CD4-positive, alpha-beta T cell treated with Interleukin-4 for 4 hours (primary cell): Measurements from ENCODE around the gene GATAD2A.
"Not testable (repeated sequence)": the region's sequence is repeated elsewhere in the genome, so short reads cannot be mapped to it uniquely, and the experiment has no call there.

Experiments used
- DNase-seq: peaks from one replicate; pipeline ENCODE4 v3.0.0-alpha.2; 2020

The GATAD2A gene

DNA sequence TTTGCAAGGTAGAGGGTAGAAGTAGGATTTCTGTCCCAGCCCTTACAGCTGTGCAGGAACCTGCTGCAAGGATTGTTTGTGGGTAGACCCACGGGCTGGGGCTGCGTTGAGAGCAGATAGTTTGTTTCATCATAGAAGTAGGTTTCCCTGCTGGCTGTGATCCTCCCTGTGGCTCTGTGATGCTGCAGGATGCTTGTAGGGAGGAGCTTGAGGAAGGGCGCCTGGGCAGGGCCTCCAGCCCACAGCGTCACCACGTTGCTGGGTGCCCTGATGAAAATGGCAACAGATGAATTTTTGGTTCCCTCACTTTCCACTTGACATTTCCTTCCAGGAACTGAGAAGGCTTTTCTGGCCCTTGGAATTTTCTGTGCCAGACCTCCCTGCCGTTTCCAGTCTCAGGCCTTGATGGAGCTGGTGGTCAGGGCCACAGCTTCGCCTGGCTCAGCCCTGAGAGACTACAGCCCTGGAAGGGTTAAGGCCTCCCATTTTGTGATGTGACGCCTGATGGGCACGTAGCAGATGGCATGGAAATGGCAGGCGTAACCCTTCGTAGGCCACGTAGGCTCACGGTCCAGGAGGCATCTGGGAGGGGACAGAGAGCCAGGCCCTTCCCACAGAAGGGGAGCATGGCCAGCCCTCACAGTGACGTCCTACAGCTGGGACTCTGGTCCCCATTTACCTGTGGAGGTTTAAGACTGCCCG lies 42.2 kb downstream of the GATAD2A start:
- peak; percentile 34 for DNase-seq

DNA sequence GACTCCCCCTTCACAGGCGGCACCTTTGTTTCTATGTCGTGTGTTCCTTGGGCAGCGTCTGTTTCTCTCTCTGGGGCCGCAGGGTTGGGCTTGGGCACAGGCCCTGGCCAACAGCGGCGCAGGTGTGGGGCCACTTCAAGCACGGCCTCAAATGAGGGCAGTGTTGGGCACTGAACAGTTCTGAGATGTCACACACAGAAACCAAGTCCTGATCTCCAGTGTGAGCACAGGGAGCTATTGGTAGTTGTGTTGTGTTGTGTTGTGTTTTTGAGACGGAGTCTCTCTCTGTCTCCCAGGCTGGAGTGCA lies 42.7 kb downstream of the GATAD2A start:
- no peak for DNase-seq

DNA sequence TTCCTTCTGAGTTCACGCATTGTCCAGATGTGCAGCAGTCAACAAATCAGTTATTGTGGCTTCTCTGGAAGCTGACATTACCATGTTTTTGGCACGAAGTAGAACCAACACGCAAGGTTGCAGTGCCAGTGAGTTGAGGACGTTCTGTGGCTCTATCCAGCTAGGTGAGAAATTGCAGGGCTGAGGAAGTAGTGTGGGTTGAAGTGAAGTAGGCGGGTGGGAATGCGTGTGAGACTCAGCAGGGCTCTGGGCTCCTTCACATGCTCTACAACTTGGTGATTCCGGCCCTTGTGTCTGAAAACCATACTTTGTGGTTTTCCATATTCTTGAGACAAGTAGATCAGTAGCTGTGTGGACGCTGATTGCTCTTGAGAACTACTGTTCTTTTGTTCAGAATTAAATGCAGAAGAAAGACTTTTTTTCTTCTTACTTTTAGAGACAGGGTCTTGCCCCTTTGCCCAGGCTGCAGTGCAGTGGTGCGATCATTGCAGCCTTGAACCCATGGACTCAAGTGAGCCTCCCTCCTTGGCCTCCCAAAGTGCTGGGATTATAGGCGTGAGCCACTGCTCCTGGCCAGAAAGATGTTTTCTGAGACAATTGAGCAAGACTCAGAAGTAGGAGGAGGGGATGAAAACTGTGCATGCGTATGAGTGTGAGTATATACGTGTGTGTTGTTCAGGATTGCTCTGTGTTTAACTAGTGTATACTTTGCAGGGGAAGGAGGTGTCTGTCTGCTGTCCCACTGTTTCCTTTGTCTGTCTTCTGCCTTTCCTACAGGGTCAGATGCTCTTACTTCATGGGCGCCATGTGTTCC lies 46.2 kb downstream of the GATAD2A start:
- peak; percentile 37 for DNase-seq

DNA sequence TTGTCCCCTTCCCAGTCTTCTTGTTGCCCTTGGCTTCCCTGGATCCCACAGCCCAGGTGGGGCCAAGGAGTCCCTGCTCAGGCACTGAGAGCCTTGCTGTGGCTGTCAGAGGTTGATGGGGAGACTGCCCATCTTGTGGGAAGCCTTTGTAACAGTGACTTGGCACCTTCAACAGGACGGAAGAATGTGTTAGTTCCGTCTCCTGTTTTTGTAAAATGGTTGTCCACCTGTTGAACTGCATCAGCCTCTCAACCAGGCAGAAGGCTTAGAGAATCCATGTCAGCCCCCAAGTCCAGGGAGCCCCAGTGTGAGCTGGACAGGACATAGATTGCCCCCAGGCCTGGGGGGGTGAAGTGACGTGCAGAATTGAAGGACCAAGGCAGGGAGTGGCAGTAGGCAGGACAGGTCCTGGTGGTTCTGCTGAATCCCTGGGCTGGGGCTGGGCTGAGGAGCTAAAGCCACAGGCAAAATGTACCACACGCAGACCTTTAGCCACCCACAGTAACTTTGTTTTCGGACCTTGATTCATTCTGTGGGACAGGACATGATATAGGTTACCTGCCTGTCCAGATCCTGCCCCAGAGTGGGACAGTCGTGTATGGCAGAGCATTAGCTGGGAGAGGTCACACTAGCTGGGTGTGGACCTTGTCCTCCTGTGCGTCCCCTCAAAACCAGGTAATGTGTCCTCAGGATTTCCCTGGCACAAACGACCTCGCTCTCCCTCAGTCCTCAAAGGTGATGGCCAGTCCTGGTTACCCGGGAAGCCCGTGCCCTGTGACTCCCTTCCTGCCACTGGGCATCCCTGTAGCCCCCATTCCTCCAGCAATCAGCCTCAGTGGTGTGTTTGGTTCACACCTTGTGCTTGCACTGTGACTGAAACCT lies 47.0 kb downstream of the GATAD2A start:
- no peak for DNase-seq

DNA sequence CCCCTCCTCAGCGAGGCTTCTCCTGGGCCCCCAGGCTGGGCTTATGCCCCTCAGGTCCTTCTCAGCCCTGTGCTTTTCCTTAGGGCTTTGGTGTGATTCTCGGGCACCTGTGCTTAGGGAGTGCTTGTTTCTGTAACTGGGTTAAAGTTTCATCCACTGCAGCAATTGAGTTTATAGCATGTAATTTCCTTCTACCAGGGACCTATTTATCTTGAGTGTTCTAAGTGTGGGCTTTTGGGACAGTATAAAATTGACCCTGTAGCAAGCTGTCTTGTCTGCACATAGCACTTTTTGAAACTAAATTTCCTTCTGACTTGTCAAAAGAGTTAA lies 47.6 kb downstream of the GATAD2A start:
- DNase-seq, result no peak

DNA sequence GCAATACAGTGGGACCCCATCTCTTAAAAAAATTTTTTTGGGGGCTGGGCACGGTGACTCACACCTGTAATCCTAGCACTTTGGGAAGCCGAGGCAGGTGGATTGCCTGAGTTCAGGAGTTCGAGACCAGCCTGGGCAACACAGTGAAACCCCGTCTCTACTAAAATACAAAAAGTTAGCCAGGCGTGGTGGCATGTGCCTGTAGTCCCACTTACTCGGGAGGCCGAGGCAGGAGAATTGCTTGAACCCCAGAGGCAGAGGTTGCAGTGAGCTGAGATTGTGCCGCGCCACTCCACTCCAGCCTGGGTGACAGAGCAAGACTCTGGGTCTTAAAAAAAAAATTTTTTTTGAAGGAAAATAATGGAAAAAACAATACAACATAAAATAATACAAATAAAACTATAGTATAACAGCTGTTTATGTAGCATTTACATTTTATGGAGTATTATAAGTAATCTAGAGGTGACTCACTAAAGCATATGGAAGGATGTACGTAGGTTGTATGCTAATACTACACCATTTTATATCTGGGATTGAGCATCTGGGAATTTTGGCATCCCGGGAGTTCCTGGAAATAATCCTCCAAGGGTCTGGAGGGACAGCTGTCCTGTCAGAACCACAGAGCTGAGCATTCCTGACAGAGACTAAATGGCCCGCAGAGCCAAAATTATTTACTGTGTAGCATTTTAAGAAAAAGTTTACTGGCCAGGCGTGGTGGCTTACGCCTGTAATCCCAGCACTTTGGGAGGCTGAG lies 49.9 kb downstream of the GATAD2A start:
- not testable (repeated sequence) for DNase-seq

DNA sequence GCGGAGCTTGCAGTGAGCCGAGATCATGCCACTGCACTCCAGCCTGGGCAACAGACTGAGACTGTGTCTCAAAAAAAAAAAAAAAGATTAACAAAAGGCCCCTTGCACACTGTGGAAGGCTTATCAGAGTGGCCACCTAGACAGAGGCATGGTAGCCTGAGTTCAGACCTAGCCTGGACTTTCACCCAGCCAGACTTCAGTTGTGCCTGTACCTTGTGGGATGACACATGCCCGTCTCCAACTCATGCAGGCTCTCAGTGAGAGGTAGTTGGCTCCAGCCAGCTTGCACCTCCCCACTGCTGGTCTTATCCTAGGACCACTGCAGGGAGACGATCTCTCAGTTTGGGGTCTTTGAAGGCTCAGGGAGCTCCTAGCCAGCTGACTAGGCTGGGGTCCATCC lies 52.2 kb downstream of the GATAD2A start:
- no peak for DNase-seq

DNA sequence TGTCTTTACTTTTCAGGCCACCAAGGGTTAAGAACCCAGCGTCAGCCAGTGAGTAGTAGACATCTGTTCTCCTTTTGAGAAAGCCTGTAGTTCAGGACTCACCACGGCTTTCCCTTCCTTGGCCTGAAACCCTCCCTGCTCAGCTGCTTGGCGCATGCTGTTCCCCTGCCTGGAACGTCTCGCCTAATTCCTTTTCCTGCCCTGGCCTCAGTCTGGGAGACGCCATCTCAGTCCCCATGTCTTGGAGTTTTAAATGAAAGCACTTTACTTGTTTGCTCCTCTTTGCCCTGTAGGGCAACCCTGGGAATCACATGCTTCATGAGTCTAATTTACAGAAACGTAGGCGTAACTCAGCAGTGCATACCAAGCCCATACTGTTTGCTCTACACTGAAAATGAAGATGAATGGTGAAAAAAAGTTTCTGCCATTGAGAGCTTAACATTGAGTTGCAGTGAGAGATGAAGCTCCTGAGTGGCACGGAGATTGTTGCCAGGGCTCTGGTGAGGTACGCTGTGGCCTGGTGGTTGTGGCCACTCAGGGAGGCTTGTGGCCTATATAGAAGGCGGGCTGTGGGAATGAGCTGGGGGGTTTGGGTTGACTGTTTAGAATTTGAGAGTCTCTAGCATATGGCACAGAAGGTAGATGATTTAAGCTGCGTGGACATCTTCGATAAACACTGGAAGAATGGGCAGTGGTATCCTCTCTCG lies 52.8 kb downstream of the GATAD2A start:
- no peak for DNase-seq

DNA sequence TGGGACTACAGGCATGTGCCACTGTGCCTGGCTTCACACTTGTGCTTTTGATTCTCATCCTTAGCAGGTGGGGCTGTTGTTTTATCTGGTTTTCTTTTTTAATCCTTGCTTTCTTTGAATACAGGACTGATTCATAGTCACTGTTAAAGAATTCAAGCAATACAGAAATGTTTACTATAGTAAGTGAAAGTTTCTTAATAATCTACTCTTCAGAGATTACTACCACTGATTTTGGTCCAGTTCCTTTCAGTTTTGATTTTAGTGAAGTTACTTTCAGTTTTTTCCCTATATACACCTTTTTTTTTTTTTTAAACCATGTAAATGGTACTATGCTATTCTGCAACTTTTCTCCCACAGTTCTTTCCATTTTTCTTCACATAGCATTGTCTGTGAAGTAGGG lies 53.6 kb downstream of the GATAD2A start:
- DNase-seq, result peak; percentile 56

DNA sequence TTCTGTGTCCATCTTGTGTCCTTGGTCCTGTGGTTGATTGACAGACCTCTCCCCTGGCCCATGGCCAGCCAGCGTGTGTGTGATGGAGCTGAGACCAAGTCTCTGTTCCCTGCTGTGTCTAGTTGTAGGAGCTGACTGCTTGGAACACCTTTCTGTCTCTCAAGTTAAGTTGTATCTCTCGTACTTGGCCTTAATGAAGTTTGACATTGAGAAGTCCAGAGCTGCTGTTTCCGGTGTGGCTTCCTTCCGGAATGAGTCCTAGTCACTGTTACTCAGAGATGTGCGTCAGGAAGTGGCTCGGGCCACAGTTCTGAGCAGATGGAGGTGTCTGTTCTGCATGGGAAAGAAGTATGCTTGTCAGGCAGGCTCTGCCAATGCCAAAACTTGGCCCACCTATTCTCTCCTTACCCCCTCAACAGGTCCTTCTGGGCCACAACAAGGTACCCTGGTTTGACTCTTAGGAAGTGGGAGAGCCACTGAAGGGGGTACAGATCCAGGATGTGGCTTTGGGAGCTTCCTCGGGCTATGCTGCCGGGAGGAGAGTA lies 54.3 kb downstream of the GATAD2A start:
- DNase-seq, result peak; percentile 79

DNA sequence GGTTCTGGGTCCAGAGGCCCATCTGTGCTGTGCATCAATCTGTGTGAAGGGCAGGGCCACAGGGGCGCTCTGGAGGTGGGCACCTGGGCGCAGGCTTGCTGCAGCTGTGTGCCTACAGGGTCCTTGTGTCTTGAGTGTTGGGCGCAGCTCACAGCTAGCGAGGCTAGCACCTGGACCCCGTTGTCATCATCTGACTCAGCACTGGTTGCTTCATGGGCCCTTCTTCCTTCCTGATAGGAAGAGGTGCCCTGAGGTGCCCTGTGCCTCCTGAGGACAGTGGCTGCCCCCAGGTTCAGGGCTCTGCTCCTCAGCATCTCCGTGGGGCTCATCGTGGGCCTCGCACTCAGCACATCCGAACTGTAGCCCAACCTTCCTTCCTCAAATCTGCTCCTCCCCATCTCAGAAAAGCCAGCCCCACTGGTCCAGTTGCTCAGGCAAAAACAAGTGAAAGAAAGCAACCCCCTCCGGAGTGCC lies 54.8 kb downstream of the GATAD2A start:
- DNase-seq, result peak; percentile 41

DNA sequence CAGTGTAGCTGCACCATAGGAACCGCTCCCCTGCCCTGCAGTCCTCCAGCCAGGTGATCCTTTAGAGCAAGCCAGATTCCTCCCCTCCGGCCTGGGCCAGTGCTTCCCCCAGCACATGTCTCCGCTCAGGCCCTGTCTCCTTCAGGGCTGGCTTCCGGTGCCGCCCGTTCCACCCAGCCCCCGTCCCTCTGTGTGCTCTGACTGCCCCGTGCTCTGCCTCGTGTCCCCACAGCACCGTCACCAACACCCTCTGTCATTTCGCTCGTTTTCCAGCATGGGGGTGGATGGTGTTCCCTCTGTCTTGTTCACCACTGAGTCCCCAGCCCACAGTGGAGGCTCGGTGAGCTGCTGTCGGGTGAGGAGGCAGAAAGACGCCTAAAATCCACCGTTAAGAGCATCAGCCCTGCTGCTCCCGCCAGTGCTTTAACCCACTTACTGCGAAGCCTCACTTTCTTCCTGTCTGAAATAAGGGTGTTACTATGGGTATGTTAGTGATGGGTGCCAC lies 55.3 kb downstream of the GATAD2A start:
- DNase-seq, result peak; percentile 51

DNA sequence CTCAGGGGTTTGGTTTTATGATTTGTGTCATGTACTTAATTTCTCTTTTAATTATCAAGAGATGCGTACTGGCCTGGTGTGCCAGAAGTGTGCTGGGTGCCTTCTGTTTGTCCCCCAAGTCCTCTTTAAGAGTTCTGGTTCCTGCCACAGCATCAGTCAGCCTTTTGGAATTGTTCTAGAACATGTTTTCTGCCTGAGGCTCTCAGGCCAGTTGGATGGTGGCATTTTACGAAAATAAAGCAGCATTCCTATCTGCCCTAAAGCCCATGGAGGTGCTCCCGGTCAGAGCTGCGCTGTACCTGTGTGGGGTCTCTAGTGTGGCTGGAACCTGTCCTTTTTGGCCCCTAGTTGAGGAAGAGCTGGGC lies 55.8 kb downstream of the GATAD2A start:
- DNase-seq, result no peak

DNA sequence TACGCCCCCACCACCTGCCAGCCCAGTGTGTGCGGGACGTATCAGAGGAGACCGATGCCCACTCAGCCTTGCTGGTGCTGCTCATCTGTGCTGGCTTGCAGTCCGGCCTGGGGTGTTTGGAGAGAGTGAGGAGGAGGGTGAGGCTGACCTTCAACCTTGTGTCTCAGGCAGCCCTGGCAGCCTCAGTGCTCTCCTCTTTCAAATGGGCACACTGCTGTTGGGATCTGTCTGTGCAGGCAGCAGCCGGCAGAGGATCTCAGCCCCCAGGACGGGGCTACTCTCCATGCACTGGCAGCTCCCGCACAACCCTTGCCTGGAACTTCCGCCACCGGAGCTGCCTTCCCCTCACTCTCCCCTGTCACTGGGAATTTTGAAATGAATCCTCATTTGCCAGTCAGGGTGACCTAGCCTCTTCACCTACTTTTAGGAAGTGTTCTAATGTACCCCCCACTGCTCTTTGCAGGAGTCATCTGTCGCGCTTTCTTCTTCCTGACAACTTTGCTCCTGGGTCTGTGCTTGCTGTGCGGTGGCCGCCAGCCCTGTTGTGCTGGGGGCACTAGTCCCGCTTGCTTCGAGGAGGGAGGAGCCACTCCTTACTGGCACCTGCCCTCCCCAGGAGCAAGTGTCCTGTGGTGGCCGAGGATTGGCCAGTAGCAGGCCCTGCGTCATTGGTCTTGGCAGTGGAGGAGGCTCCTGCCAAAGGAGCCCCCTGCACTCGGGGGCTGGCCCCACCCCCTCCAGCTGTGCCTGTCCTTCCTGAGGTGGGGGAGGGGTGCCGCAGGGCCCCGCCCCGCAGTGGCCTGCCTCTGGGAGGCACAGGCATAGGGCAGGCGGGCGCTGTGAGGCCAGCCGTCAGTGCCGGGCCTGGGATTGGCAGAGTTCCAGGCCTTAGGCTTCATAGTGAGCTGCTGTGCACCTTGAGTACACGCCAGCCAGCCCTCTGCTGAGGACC lies 56.5 kb downstream of the GATAD2A start:
- DNase-seq, result no peak

DNA sequence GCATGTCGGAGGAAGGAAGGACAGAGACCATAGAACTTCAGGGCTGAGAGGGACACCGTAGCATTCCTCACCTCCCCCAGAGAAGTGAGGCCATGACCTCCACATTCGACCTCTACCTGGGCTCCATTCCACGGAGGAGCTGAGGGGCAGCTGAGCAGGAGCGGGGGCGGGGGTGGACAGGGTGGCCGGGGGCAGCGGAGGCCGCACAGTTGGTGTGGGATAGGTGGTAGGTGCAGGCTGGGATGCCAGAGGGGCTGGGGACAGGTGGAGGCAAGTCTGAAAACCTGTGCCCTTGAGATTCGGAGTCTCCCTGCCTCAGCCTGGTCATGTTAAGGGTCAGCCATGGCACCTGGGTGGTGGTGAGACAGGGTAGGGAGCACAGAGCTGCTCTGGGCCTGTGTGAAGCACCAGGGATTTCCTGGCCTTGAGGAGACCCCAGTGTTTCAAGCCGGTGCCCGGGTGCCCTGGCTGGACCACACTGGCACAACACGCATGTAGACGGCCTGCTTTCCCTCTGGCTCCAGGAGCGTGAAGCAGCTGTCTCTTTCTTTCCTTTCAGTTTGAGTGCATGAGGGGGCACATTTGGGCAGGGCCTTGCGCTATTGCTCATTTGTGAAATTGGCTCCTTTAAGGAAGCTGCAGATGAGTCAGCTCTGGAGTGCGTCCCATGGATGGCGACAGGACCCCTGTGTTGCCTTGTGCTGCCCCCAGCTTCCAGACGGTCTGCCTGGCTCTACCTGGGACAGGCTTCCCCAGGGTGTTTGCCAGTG lies 58.1 kb downstream of the GATAD2A start:
- DNase-seq, result no peak

DNA sequence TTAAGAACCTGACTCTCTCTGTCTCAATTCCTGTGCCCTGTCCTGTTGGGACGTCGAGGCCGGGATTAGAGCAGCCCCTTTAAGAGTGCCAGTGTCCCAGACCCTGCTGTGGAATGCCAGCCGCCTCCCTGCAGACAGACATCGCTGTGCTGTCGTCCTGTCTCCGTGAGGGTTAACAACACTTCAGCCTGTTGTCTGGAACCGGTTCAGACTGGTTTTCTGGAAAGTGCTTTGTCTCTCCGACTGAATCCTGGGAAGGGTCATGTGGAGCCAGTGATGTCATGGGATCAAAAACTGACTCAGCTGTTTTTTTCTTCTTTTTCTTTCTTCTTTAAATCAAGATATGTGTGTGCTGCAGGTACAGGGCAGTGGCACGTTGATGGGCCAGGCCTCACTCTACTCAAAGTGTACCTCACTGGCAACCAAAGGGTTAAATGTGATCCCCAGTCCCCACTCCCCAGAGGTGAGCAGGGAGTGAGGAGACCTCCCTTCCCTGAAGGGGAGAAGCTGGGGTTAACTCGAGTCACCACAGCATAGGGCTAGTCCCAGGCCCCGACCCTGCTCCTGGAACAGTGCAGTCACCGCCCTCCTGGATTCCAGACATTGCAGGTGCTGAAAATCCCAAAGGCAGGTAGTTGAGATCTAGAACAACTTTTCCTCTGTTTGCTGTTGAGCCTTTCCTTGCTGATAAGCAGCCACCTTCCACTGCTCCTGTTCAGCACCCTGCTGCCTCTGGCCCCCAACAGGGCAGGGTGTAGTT lies 59.0 kb downstream of the GATAD2A start:
- no peak for DNase-seq

DNA sequence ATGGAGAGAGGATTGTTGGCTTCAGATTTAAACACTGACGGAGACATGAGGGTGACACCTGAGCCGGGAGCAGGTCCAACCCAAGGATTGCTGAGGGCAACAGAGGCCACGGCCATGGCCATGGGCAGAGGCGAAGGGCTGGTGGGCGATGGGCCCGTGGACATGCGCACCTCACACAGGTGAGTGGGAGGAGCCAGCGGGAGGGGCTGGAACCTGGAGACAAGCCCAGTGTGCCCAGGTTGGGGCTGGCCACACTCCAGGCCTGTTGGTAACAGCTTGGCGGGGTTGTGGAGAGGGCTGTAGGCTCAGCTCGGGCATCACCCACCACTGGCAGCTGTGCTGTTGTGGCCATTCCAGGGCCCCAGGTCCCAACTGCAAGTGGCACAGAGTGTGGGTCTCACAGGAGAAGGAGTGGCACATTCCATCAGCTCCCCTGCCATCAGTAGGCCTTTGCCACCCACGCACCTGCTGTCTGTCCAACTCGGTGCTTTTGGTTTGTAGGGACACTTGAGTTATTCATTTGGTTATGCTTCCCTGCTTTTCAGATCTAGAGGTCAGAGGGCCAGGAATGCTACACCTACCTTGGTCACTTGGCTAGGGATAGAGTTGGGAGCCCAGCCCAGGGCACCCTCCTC lies 60.1 kb downstream of the GATAD2A start:
- DNase-seq, result no peak

DNA sequence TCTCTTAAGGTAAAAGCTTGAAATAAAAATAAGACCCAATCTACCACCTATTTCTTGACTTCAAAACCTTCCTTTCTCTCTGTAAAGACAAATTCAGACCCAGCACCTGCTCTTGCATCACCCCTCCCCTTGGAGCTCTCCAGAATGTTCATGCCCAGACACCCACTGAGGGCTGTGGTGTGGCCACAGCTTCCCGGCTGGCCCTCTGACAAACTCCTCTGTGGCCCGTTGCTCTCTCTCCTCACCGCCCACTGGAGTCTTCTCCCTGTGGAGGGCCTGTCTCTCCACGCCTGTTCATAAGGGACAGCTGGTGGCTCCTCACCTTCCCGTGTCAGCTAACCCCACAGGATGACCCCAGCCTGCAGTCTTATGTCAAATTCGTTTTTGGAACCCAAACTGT lies 60.7 kb downstream of the GATAD2A start:
- DNase-seq, result no peak
